ENCODE measurements around the gene TREML1.

DNA sequence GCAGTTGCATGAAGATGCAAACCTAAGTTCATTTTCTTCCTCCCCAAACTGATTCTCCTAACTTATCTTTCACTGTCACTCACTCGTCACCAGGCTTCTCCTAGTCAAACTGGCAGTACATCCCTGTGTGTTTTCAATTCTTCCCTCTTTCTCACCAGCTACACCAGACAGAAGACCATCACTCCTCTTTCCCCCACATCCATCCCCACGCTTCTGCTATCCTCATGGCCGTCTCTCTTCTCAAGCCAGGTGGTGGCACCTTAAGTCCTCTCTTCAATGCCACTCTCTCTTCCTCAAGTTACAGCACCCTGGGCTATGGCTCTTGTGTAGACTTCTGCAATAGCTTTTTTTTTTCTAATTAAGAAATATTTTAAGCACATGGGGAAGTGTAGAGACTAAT, 23.1 kb upstream of the TREML1 start:
- TF ChIP-seq, protein P1, sequence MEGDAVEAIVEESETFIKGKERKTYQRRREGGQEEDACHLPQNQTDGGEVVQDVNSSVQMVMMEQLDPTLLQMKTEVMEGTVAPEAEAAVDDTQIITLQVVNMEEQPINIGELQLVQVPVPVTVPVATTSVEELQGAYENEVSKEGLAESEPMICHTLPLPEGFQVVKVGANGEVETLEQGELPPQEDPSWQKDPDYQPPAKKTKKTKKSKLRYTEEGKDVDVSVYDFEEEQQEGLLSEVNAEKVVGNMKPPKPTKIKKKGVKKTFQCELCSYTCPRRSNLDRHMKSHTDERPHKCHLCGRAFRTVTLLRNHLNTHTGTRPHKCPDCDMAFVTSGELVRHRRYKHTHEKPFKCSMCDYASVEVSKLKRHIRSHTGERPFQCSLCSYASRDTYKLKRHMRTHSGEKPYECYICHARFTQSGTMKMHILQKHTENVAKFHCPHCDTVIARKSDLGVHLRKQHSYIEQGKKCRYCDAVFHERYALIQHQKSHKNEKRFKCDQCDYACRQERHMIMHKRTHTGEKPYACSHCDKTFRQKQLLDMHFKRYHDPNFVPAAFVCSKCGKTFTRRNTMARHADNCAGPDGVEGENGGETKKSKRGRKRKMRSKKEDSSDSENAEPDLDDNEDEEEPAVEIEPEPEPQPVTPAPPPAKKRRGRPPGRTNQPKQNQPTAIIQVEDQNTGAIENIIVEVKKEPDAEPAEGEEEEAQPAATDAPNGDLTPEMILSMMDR (IDR thresholded peaks at IDR 0.05) = no peak
- no peak for TF ChIP-seq POLR2A (IDR thresholded peaks at IDR 0.05)
